ENCODE data around the gene KIAA0232.

GRCh38 chr4:6910340-6910959, 127.9 kb downstream of the KIAA0232 start:
- TF ChIP-seq, protein P1, sequence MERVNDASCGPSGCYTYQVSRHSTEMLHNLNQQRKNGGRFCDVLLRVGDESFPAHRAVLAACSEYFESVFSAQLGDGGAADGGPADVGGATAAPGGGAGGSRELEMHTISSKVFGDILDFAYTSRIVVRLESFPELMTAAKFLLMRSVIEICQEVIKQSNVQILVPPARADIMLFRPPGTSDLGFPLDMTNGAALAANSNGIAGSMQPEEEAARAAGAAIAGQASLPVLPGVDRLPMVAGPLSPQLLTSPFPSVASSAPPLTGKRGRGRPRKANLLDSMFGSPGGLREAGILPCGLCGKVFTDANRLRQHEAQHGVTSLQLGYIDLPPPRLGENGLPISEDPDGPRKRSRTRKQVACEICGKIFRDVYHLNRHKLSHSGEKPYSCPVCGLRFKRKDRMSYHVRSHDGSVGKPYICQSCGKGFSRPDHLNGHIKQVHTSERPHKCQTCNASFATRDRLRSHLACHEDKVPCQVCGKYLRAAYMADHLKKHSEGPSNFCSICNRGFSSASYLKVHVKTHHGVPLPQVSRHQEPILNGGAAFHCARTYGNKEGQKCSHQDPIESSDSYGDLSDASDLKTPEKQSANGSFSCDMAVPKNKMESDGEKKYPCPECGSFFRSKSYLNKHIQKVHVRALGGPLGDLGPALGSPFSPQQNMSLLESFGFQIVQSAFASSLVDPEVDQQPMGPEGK (CRISPR knock-in tag; IDR thresholded peaks at IDR 0.05; ENCODE audit: borderline replicate concordance) = no peak
- TF ChIP-seq ARNTL (CRISPR knock-in tag; IDR thresholded peaks at IDR 0.05; ENCODE audit: borderline replicate concordance, low read depth) = no peak
- no peak for TF ChIP-seq SNAI2 (CRISPR knock-in tag; IDR thresholded peaks at IDR 0.05)
- no peak for TF ChIP-seq RARB (CRISPR knock-in tag; IDR thresholded peaks at IDR 0.05)
- TF ChIP-seq, protein P2, sequence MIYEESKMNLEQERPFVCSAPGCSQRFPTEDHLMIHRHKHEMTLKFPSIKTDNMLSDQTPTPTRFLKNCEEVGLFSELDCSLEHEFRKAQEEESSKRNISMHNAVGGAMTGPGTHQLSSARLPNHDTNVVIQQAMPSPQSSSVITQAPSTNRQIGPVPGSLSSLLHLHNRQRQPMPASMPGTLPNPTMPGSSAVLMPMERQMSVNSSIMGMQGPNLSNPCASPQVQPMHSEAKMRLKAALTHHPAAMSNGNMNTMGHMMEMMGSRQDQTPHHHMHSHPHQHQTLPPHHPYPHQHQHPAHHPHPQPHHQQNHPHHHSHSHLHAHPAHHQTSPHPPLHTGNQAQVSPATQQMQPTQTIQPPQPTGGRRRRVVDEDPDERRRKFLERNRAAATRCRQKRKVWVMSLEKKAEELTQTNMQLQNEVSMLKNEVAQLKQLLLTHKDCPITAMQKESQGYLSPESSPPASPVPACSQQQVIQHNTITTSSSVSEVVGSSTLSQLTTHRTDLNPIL (CRISPR knock-in tag; IDR thresholded peaks at IDR 0.05; ENCODE audit: low read depth) = no peak
- TF ChIP-seq, protein P3, sequence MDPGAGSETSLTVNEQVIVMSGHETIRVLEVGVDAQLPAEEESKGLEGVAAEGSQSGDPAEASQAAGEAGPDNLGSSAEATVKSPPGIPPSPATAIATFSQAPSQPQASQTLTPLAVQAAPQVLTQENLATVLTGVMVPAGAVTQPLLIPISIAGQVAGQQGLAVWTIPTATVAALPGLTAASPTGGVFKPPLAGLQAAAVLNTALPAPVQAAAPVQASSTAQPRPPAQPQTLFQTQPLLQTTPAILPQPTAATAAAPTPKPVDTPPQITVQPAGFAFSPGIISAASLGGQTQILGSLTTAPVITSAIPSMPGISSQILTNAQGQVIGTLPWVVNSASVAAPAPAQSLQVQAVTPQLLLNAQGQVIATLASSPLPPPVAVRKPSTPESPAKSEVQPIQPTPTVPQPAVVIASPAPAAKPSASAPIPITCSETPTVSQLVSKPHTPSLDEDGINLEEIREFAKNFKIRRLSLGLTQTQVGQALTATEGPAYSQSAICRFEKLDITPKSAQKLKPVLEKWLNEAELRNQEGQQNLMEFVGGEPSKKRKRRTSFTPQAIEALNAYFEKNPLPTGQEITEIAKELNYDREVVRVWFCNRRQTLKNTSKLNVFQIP (CRISPR knock-in tag; IDR thresholded peaks at IDR 0.05; ENCODE audit: borderline replicate concordance, low read depth) = no peak
- TF ChIP-seq ZFP30 (CRISPR knock-in tag; IDR thresholded peaks at IDR 0.05) = no peak
- TF ChIP-seq GLIS3 (CRISPR knock-in tag; IDR thresholded peaks at IDR 0.05) = no peak
- TF ChIP-seq ZNF8 (CRISPR knock-in tag; IDR thresholded peaks at IDR 0.05) = no peak
- no peak for TF ChIP-seq PPARA (CRISPR knock-in tag; IDR thresholded peaks at IDR 0.05; ENCODE audit: borderline replicate concordance)
- no peak for TF ChIP-seq ZFP3 (CRISPR knock-in tag; IDR thresholded peaks at IDR 0.05)
- no peak for TF ChIP-seq TOX (CRISPR knock-in tag; IDR thresholded peaks at IDR 0.05; ENCODE audit: borderline replicate concordance)
- no peak for TF ChIP-seq ZNF70 (CRISPR knock-in tag; IDR thresholded peaks at IDR 0.05)
- no peak for TF ChIP-seq CSRNP3 (CRISPR knock-in tag; IDR thresholded peaks at IDR 0.05)

Data from SK-N-SH treated with all-trans-retinoic acid at 6 μM for 48 hours (cell line).